ENCODE measurements around the gene DLST.

DNA sequence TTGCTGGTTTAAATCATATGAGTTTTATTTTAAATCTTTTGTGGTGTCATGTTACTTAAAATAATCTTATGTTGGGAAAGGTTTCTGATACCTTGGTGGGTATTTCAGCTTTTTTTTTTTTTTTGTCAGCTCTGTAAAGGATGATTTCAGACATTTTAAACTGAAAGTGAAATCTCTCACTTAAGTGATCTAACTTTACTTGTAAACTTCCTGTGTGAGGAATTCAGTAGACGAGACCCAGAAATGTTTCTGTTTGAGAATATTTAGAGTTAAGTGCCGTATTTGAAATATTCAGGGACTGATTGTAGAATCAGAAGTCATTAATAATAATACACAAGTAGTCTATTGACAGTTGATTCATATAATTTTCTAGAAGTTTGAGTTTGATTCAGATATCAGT, 43.5 kb upstream of the DLST start:
- TF ChIP-seq, protein P1, sequence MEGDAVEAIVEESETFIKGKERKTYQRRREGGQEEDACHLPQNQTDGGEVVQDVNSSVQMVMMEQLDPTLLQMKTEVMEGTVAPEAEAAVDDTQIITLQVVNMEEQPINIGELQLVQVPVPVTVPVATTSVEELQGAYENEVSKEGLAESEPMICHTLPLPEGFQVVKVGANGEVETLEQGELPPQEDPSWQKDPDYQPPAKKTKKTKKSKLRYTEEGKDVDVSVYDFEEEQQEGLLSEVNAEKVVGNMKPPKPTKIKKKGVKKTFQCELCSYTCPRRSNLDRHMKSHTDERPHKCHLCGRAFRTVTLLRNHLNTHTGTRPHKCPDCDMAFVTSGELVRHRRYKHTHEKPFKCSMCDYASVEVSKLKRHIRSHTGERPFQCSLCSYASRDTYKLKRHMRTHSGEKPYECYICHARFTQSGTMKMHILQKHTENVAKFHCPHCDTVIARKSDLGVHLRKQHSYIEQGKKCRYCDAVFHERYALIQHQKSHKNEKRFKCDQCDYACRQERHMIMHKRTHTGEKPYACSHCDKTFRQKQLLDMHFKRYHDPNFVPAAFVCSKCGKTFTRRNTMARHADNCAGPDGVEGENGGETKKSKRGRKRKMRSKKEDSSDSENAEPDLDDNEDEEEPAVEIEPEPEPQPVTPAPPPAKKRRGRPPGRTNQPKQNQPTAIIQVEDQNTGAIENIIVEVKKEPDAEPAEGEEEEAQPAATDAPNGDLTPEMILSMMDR (conservative IDR thresholded peaks at IDR 0.05; ENCODE audit: low read length) = no peak
- no peak for TF ChIP-seq EZH2phosphoT487 (IDR thresholded peaks at IDR 0.05; ENCODE audit: borderline replicate concordance)

All from Loucy (cell line).